H9 (cell line): Measurements from ENCODE around the gene ERC2. TPM values are rescaled to one million over a fixed set of nuclear protein-coding genes. Genes with fewer than 3 reads are reported as not detected.

Experiments
- DNase-seq: peaks from one replicate; pipeline ENCODE4 v3.0.0-alpha.2; 2017
- H2AFZ ChIP-seq: one replicate; pipeline ENCODE4 v1.6.1; 2013; ENCODE audit warnings: mild to moderate bottlenecking, low read length, control low read depth, moderate library complexity
- H2AK5ac ChIP-seq: 2 replicates; pipeline ENCODE4 v1.6.1; 2013; ENCODE audit warnings: low read length, control low read depth, mixed read lengths; ENCODE audit not compliant: insufficient read length
- H2BK120ac ChIP-seq: one replicate; pipeline ENCODE4 v1.6.1; 2013; ENCODE audit warnings: low read depth, mild to moderate bottlenecking, low read length, control low read depth, inconsistent platforms; ENCODE audit not compliant: poor library complexity, severe bottlenecking
- H2BK12ac ChIP-seq: 2 replicates; pipeline ENCODE4 v1.6.1; 2013; ENCODE audit warnings: low read length, control low read depth, mixed read lengths, low read depth; ENCODE audit not compliant: insufficient read length
- H2BK15ac ChIP-seq: 2 replicates; pipeline ENCODE4 v1.6.1; 2013; ENCODE audit warnings: low read depth, low read length, control low read depth
- H2BK20ac ChIP-seq: one replicate; pipeline ENCODE4 v1.6.1; 2013; ENCODE audit warnings: low read depth, mild to moderate bottlenecking, low read length, control low read depth, inconsistent platforms; ENCODE audit not compliant: poor library complexity, severe bottlenecking
- H2BK5ac ChIP-seq: 2 replicates; pipeline ENCODE4 v1.6.1; 2013; ENCODE audit warnings: low read length, control low read depth, mixed read lengths; ENCODE audit not compliant: insufficient read length
- H3K14ac ChIP-seq: 2 replicates; pipeline ENCODE4 v1.6.1; 2013; ENCODE audit warnings: low read length, control low read depth; ENCODE audit not compliant: insufficient read depth
- H3K18ac ChIP-seq: 2 replicates; pipeline ENCODE4 v1.6.1; 2013; ENCODE audit warnings: low read depth, mild to moderate bottlenecking, mixed read lengths, low read length, control low read depth; ENCODE audit not compliant: insufficient read length
- H3K23ac ChIP-seq: 2 replicates; pipeline ENCODE4 v1.6.1; 2013; ENCODE audit warnings: low read length, control low read depth, mixed read lengths, low read depth; ENCODE audit not compliant: insufficient read length
- H3K23me2 ChIP-seq: 2 replicates; pipeline ENCODE4 v1.6.1; 2013; ENCODE audit warnings: low read depth, mild to moderate bottlenecking, mixed read lengths, low read length, control low read depth; ENCODE audit not compliant: insufficient read length, poor library complexity, severe bottlenecking
- H3K27ac ChIP-seq: 2 replicates; pipeline ENCODE4 v1.5.1; 2013; ENCODE audit warnings: low read length, control low read depth, mixed read lengths, low read depth; ENCODE audit not compliant: insufficient read length
- H3K27me3 ChIP-seq: 2 replicates; pipeline ENCODE4 v1.6.1; 2013; ENCODE audit warnings: low read length, control low read depth, inconsistent platforms; ENCODE audit not compliant: insufficient read depth
- H3K4ac ChIP-seq: 2 replicates; pipeline ENCODE4 v1.6.1; 2013; ENCODE audit warnings: low read depth, mild to moderate bottlenecking, control low read depth, inconsistent platforms, low read length, moderate library complexity
- H3K4me1 ChIP-seq: 2 replicates; pipeline ENCODE4 v1.6.1; 2013; ENCODE audit warnings: low read length, control low read depth, inconsistent platforms; ENCODE audit not compliant: insufficient read depth
- H3K4me2 ChIP-seq: 2 replicates; pipeline ENCODE4 v1.6.1; 2013; ENCODE audit warnings: low read length, control low read depth, mixed read lengths; ENCODE audit not compliant: insufficient read length, insufficient read depth
- H3K56ac ChIP-seq: 2 replicates; pipeline ENCODE4 v1.6.1; 2013; ENCODE audit warnings: low read depth, mild to moderate bottlenecking, mixed read lengths, low read length, control low read depth; ENCODE audit not compliant: insufficient read length
- H3K79me1 ChIP-seq: 2 replicates; pipeline ENCODE4 v1.6.1; 2013; ENCODE audit warnings: low read depth, mild to moderate bottlenecking, moderate library complexity, low read length, control low read depth, inconsistent platforms; ENCODE audit not compliant: insufficient read depth, poor library complexity, severe bottlenecking
- H3K79me2 ChIP-seq: 2 replicates; pipeline ENCODE4 v1.6.1; 2013; ENCODE audit warnings: low read length, control low read depth, inconsistent platforms; ENCODE audit not compliant: insufficient read depth
- H3K9ac ChIP-seq: 2 replicates; pipeline ENCODE4 v1.6.1; 2013; ENCODE audit warnings: low read length, control low read depth, mixed read lengths; ENCODE audit not compliant: insufficient read length; ENCODE audit errors: extremely low read depth
- H3K9me3 ChIP-seq: one replicate; pipeline ENCODE4 v1.6.1; 2013; ENCODE audit warnings: low read depth, low read length, inconsistent platforms; ENCODE audit not compliant: control insufficient read depth
- H3T11ph ChIP-seq: one replicate; pipeline ENCODE4 v1.6.1; 2013; ENCODE audit warnings: mild to moderate bottlenecking, low read length, control low read depth, inconsistent platforms
- H4K20me1 ChIP-seq: one replicate; pipeline ENCODE4 v1.6.1; 2013; ENCODE audit not compliant: control insufficient read depth, insufficient read length, insufficient read depth
- H4K5ac ChIP-seq: 2 replicates; pipeline ENCODE4 v1.6.1; 2013; ENCODE audit warnings: low read depth, mild to moderate bottlenecking, mixed read lengths, low read length, control low read depth; ENCODE audit not compliant: insufficient read length
- H4K8ac ChIP-seq: replicated peaks from 2 replicates; pipeline ENCODE4 v1.6.1; 2013; ENCODE audit warnings: low read length, control low read depth, mixed read lengths, low read depth; ENCODE audit not compliant: insufficient read length
- H4K91ac ChIP-seq: 2 replicates; pipeline ENCODE4 v1.6.1; 2013; ENCODE audit warnings: low read depth, mild to moderate bottlenecking, moderate library complexity, mixed read lengths, low read length, control low read depth; ENCODE audit not compliant: insufficient read length
- H3K27ac Mint-ChIP-seq, 3 experiments: 2 replicates in 2 of 3; 3 replicates in 1 of 3; pipeline ENCODE4 v1.8.0; 2020 to 2021; ENCODE audit warnings: mixed read lengths in 3 of 3, mild to moderate bottlenecking in 1 of 3, moderate library complexity in 1 of 3
- H3K27me3 Mint-ChIP-seq: 2 replicates; pipeline ENCODE4 v1.8.0; 2021; ENCODE audit warnings: low read depth, mild to moderate bottlenecking, moderate library complexity, mixed read lengths
- H3K36me3 Mint-ChIP-seq, 3 experiments: 2 replicates in 2 of 3; 3 replicates in 1 of 3; pipeline ENCODE4 v1.8.0; 2020 to 2021; ENCODE audit warnings: low read depth in 3 of 3, mixed read lengths in 3 of 3; ENCODE audit not compliant: insufficient read depth in 1 of 3
- H3K4me1 Mint-ChIP-seq, 2 experiments: 2 replicates each; pipeline ENCODE4 v1.8.0; 2020; ENCODE audit warnings: mixed read lengths in 2 of 2
- H3K4me3 Mint-ChIP-seq, 2 experiments: 2 replicates in 1 of 2; 3 replicates in 1 of 2; pipeline ENCODE4 v1.8.0; 2020 to 2021; ENCODE audit warnings: mild to moderate bottlenecking in 2 of 2, mixed read lengths in 2 of 2, moderate library complexity in 1 of 2
- H3K9me3 Mint-ChIP-seq, 2 experiments: 2 replicates in 1 of 2; 3 replicates in 1 of 2; pipeline ENCODE4 v1.8.0; 2020; ENCODE audit warnings: mild to moderate bottlenecking in 2 of 2, mixed read lengths in 2 of 2, moderate library complexity in 1 of 2
- WGBS: extraction: QIAGEN DNeasy Blood & Tissue Kit; methylation state at CpG from one replicate; pipeline ENCODE4 v1.1.7; 2013; ENCODE audit warnings: missing lambda C conversion rate, low lambda C conversion rate, mixed read lengths; ENCODE audit not compliant: insufficient read length; ENCODE audit errors: extremely low coverage; 5-methylcytosine and 5-hydroxymethylcytosine counted together
- total RNA-seq: library from RNA; stranded (reverse); gene quantifications from 2 replicates; pipeline ENCODE4 v1.2.1, GENCODE V29; 2021
- TF ChIP-seq, protein P1 (sequence below): fragments of 200-600 bp; sonication (generic); conservative IDR thresholded peaks from 3 replicates; pipeline ENCODE4 v1.8.0; 2021; ENCODE audit warnings: antibody characterized with exemption, mild to moderate bottlenecking

The ERC2 gene
- total RNA-seq, 1 experiment from 2014 or later: 15.4 TPM

DNA sequence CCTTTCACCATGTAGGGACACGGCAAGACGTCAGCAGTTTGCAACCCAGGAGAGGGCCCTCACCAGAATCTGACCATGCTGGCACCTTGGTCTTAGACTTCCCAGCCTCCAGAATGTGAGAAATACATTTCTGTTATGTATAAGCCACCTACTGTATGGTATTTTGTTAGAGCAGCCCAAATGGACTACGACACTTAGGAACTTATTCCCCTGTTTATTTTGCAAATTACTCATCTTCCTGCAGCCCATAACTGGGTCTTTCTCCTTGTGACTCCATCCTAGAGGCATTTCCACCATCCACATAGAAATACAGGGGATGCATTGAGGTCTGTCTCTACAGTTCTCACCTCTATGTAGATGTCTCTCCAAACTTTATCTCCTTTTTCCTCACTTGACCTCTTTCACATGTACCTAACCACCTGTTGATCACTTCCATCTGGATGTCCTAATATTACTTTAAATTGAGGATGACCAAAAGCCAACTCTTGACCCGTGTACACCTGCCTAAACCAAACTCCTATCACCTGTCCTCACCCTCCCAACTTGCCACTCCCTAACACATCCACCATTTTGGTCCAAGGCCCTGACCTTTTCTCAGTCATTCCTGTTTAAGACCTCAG lies 575.1 kb downstream of the ERC2 start:
- H3K4me1 Mint-ChIP-seq: peaks cover 22 to 23% of the 10 kb centered on the region in 2 experiments
- Histone ChIP-seq H4K20me1 (no peaks in the 10 kb centered on the region), H3K18ac (no peak overlapping the region), H3K4ac (no peak overlapping the region), H2BK20ac (no peak overlapping the region), H2AK5ac (no peak overlapping the region), H3K9ac (no peak overlapping the region), H3K23me2 (no peaks in the 10 kb centered on the region), H3K4me2 (no peak overlapping the region), H3K23ac (no peak overlapping the region), H3K4me1 (no peaks in the 10 kb centered on the region), H4K8ac (no peak overlapping the region), H2BK15ac (no peak overlapping the region), H3K79me2 (no peaks in the 10 kb centered on the region), H3K9me3 (no peaks in the 10 kb centered on the region), H4K91ac (no peak overlapping the region), H3K27ac (no peak overlapping the region), H3K14ac (no peak overlapping the region), H3K56ac (no peak overlapping the region), H3T11ph (no peak overlapping the region), H3K79me1 (no peaks in the 10 kb centered on the region), H2BK5ac (no peak overlapping the region), H2BK12ac (no peak overlapping the region), H3K27me3 (no peaks in the 10 kb centered on the region), H2AFZ (no peak overlapping the region), H4K5ac (no peak overlapping the region), H2BK120ac (no peak overlapping the region)
- no peak overlapping the region for H3K4me3 Mint-ChIP-seq
- H3K27me3 Mint-ChIP-seq: no peaks in the 10 kb centered on the region
- WGBS: no CpG with 5 or more reads among the region's 4 CpGs
- no peak for DNase-seq
- TF ChIP-seq, protein P1, sequence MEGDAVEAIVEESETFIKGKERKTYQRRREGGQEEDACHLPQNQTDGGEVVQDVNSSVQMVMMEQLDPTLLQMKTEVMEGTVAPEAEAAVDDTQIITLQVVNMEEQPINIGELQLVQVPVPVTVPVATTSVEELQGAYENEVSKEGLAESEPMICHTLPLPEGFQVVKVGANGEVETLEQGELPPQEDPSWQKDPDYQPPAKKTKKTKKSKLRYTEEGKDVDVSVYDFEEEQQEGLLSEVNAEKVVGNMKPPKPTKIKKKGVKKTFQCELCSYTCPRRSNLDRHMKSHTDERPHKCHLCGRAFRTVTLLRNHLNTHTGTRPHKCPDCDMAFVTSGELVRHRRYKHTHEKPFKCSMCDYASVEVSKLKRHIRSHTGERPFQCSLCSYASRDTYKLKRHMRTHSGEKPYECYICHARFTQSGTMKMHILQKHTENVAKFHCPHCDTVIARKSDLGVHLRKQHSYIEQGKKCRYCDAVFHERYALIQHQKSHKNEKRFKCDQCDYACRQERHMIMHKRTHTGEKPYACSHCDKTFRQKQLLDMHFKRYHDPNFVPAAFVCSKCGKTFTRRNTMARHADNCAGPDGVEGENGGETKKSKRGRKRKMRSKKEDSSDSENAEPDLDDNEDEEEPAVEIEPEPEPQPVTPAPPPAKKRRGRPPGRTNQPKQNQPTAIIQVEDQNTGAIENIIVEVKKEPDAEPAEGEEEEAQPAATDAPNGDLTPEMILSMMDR: no peak
- H3K36me3 Mint-ChIP-seq: no peaks in the 10 kb centered on the region; a peak in 2 of 7 replicates
- H3K9me3 Mint-ChIP-seq: no peaks in the 10 kb centered on the region
- no peak overlapping the region; a peak in 1 of 7 replicates for H3K27ac Mint-ChIP-seq
